Choroid plexus epithelial cell (primary cell): Measurements from ENCODE around the gene FAM204A.
A peak's percentile ranks its signal among the peaks of the same experiment; 100 is the strongest.

ENCODE experiments used
- DNase-seq: peaks from one replicate; pipeline ENCODE4 v3.0.0-alpha.2; 2010; ENCODE audit warnings: low read depth
- H3K4me3 ChIP-seq: 2 replicates; pipeline ENCODE4 v1.5.1; 2011; ENCODE audit warnings: low read depth, mild to moderate bottlenecking, control low read depth, low read length, moderate library complexity
- CTCF ChIP-seq: conservative IDR thresholded peaks from 2 replicates; pipeline ENCODE4 v1.5.1; 2011; ENCODE audit warnings: low read depth, mild to moderate bottlenecking, control low read depth, inconsistent platforms, low read length, moderate library complexity

The FAM204A gene

GRCh38 chr10:118264838-118265470 lies 77.2 kb downstream of the FAM204A start:
- peak; percentile 2 for DNase-seq
- TF ChIP-seq CTCF, result peak; percentile 21
- H3K4me3 ChIP-seq, result no peak overlapping the region

GRCh38 chr10:118264252-118264651 lies 77.9 kb downstream of the FAM204A start:
- TF ChIP-seq CTCF, result no peak
- no peak overlapping the region for H3K4me3 ChIP-seq
- no peak for DNase-seq

GRCh38 chr10:118262538-118262937 lies 79.6 kb downstream of the FAM204A start:
- H3K4me3 ChIP-seq, result no peak overlapping the region
- TF ChIP-seq CTCF, result no peak
- no peak for DNase-seq

- peak; percentile 43 for DNase-seq
- no peak overlapping the region for H3K4me3 ChIP-seq
Measured at GRCh38 chr10:118259288-118259906, 82.7 kb downstream of the FAM204A start.

GRCh38 chr10:118258285-118258684 lies 83.8 kb downstream of the FAM204A start:
- no peak for TF ChIP-seq CTCF
- H3K4me3 ChIP-seq, result no peak overlapping the region
- DNase-seq, result no peak

More at GRCh38 chr10:118259288-118259906, 82.7 kb downstream of the FAM204A start:
- peak; percentile 70 for TF ChIP-seq CTCF

- DNase-seq, result no peak
- TF ChIP-seq CTCF, result no peak
- H3K4me3 ChIP-seq, result no peak overlapping the region
Measured at GRCh38 chr10:118256825-118257570, 85.1 kb downstream of the FAM204A start.
